Heart right ventricle (tissue), 16 donors: ENCODE measurements around the gene SMG6. TPM values are rescaled to one million over a fixed set of nuclear protein-coding genes. Genes with fewer than 3 reads are reported as not detected.

Experiments used
- ATAC-seq, 8 donors: fragments of 200-7000 bp; cut with Tn5 transposase; one replicate each; pipeline ENCODE4 v1.9.1; 2020; ENCODE audit warnings: mild to moderate bottlenecking in 8 of 8, moderate library complexity in 8 of 8, moderate number of reproducible peaks in 1 of 8
- DNase-seq, 2 donors: peaks; one replicate each; pipeline ENCODE4 v3.0.0-alpha.2; 2020
- H3K27ac ChIP-seq, 10 donors: fragments of 200-600 bp; sonication (generic) in 2 of 10; one replicate each; pipeline versions ENCODE4 v1.5.0 to v1.8.0; 2020 to 2022; ENCODE audit warnings: mild to moderate bottlenecking in 3 of 10
- H3K27me3 ChIP-seq, 7 donors: fragments of 200-600 bp; one replicate each; pipeline ENCODE4 v1.8.0; 2021 to 2022; ENCODE audit warnings: mild to moderate bottlenecking in 2 of 7
- H3K36me3 ChIP-seq, 9 donors: fragments of 200-600 bp; sonication (generic) in 1 of 9; one replicate each; pipeline versions ENCODE4 v1.5.0 to v1.8.0; 2020 to 2022; ENCODE audit warnings: mild to moderate bottlenecking in 2 of 9
- H3K4me1 ChIP-seq, 9 donors: fragments of 200-600 bp; sonication (generic) in 1 of 9; one replicate each; pipeline versions ENCODE4 v1.5.0 to v1.8.0; 2020 to 2022; ENCODE audit warnings: mild to moderate bottlenecking in 4 of 9
- H3K4me3 ChIP-seq, 10 donors: fragments of 200-600 bp; sonication (generic) in 2 of 10; one replicate each; pipeline versions ENCODE4 v1.5.0 to v1.8.0; 2020 to 2022; ENCODE audit warnings: mild to moderate bottlenecking in 7 of 10, moderate library complexity in 2 of 10
- H3K9me3 ChIP-seq, 11 donors: fragments of 200-600 bp in 10 of 11; sonication (generic) in 2 of 11; one replicate each; pipeline versions ENCODE4 v1.5.0 to v1.8.0; 2013 to 2022; ENCODE audit warnings: mild to moderate bottlenecking in 2 of 11, control low read depth in 1 of 11, moderate library complexity in 1 of 11
- WGBS, 2 donors: extraction: QIAGEN DNeasy Blood & Tissue Kit; methylation state at CpG; one replicate each; pipeline ENCODE4 v1.1.7; 2013; ENCODE audit warnings: inconsistent platforms in 1 of 2; 5-methylcytosine and 5-hydroxymethylcytosine counted together
- intact Hi-C, 10 donors: fragments of 100-400 bp; cut with DNase I; formaldehyde crosslinking; loops; one replicate each; pipeline versions ENCODE4 v1.11.1 to v1.14.2; 2022
- polyA plus RNA-seq, 2 donors: library from polyadenylated mRNA; stranded (reverse); fragments of 200-250 nt; gene quantifications; one replicate each; pipeline ENCODE4 v1.2.3, GENCODE V29; 2013
- total RNA-seq, 10 donors: library from RNA; stranded (reverse); fragmentation: NEBNext Ultra II Directional in 3 of 10; extraction: Animal tissue kit (Norgen Biotek cat#: 25700) in 3 of 10; gene quantifications; one replicate each; pipeline versions ENCODE4 v1.2.1 to v1.2.4, GENCODE V29; 2021 to 2023
- TF ChIP-seq, protein P1 (sequence below), 9 donors: fragments of 200-600 bp; sonication (generic) in 2 of 9; IDR thresholded peaks; one replicate each; pipeline versions ENCODE4 v1.5.0 to v1.8.0; 2021 to 2022; ENCODE audit warnings: antibody characterized with exemption in 9 of 9, mild to moderate bottlenecking in 5 of 9, moderate library complexity in 1 of 9
- donor health status: Arrhythmogenic right ventricular cardiomyopathy.
- donor health status: ischemic (EF 13 %, LVEDD 7.1; RV severe dilation, severe dysfunction).
- donor health status: healthy with polysubstance abuse.
- donor health status: DM: no; HTN: yes; CAD: no.
- donor health status: DM: no; HTN: no; CAD: no.
- donor health status: ischemic (EF 25% LVEDD 6.9; RV normal size, moderate dysfunction).
- donor health status: ischemic (EF 25% LVEDD 5.7; RV mildly dilated, moderate dysfunction).
- donor health status: healthy.
- donor health status: DM: yes; HTN: yes; CAD: no.
- donor health status: Ischemic cardiomyopathy.
- donor health status: ischemic (EF 35%, LVEDD 5.7; RV mildly dilated, moderate dysfunction).
- donor health status: nonischemic (EF 11% LVEDD 7.7; RV severe dilation, severe dysfunction).
- donor health status: DM: yes; HTN: yes; CAD: no.
- donor health status: PGD.
- donor health status: ischemic (EF 29% LVEDD 5.4; RV normal size, mild dysfunction).
- donor health status: nonischemic (EF 23%, LVEDD 6.1; RV moderate dilation, normal function).

Gene SMG6
- total and polyA plus RNA-seq, 12 donors: 13.6 to 28.1 (median 19.6) TPM

DNA sequence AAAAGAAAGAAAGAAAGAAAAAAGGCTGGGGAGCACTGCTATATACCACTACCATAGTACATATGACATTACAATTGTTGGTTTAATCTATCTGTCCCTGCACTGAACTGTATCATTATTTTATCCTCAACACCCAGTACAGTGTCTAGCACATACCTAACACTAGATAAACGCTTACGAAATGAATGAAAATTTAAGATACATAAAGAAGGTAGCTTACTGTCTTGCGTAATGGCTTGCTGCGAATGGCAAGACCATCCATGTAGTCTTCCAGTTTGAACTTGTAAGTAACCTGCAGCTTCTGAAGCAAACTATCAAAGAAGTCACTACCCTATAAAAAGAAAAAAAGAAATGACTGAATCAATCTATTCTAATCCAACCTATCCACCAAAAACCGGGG, 6.6 kb downstream of the SMG6 start:
- intact Hi-C loops: no loop called here
- Histone ChIP-seq H3K27me3 (no peaks in the 10 kb centered on the region), H3K4me1 (peaks cover 0 to 20% (median 9%) of the 10 kb centered on the region in 9 donors), H3K27ac (no peak overlapping the region), H3K9me3 (no peaks in the 10 kb centered on the region), H3K4me3 (no peak overlapping the region), H3K36me3 (peaks cover 0 to 87% (median 48%) of the 10 kb centered on the region in 9 donors)
- DNase-seq (no peak), ATAC-seq (no peak)
- TF ChIP-seq, protein P1, sequence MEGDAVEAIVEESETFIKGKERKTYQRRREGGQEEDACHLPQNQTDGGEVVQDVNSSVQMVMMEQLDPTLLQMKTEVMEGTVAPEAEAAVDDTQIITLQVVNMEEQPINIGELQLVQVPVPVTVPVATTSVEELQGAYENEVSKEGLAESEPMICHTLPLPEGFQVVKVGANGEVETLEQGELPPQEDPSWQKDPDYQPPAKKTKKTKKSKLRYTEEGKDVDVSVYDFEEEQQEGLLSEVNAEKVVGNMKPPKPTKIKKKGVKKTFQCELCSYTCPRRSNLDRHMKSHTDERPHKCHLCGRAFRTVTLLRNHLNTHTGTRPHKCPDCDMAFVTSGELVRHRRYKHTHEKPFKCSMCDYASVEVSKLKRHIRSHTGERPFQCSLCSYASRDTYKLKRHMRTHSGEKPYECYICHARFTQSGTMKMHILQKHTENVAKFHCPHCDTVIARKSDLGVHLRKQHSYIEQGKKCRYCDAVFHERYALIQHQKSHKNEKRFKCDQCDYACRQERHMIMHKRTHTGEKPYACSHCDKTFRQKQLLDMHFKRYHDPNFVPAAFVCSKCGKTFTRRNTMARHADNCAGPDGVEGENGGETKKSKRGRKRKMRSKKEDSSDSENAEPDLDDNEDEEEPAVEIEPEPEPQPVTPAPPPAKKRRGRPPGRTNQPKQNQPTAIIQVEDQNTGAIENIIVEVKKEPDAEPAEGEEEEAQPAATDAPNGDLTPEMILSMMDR (IDR thresholded peaks at IDR 0.05): no peak
- WGBS, 2 donors: 89 to 92% methylated on average over 5 of the region's 5 CpGs

DNA sequence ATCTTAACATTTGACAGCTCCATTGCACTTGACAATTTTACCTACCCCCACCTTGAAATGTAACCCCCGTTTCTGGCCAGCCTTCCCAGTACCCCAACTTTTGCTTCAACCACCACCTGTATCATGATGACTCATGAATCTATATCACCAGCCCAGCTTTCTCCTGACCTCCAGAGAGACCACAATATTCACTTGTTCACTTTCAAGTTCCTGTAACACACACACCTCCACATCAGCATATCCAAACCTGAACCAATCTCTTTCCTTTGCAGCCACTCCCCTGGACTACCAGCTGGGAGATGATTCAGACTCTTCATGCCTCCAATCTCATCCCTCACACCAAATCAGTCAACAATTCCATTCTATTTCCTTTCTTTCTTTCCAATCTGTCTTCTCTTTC, 8.0 kb downstream of the SMG6 start:
- H3K9me3 ChIP-seq: no peaks in the 10 kb centered on the region
- H3K36me3 ChIP-seq: peaks cover 0 to 100% (median 51%) of the 10 kb centered on the region in 9 donors
- ATAC-seq: no peak

DNA sequence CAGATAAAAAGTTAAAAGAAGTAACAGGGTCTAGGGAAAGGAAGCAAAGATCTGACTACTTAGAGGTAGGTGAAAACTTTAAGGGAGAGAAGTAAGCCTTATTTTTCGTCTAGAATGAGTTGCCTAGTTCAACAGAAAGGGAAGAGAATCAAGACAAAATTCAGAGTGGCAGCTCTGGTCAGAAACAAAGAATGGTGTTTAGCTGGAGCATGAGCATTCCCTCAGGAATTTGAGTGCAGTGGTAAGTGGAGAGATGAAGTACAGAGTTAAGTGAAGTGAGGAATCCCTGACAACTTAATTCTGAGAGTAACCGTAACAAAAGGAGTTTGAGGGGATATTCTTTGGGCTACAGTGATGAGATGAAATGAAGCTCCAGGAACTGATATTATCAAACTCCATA, 11.5 kb downstream of the SMG6 start:
- H3K27me3 ChIP-seq: no peaks in the 10 kb centered on the region
- intact Hi-C loops: no loop called here
- TF ChIP-seq, protein P1 (IDR thresholded peaks at IDR 0.05): no peak
- H3K27ac ChIP-seq: no peak overlapping the region
- ATAC-seq: no peak
- peaks cover 0 to 8% (median 0%) of the 10 kb centered on the region in 9 donors for H3K4me1 ChIP-seq
- WGBS, 2 donors: 85 to 86% methylated on average over 2 of the region's 2 CpGs
- no peaks in the 10 kb centered on the region for H3K9me3 ChIP-seq
- peaks cover 0 to 100% (median 57%) of the 10 kb centered on the region in 9 donors for H3K36me3 ChIP-seq
- DNase-seq: no peak
- no peak overlapping the region for H3K4me3 ChIP-seq

More for the DNA sequence above, 8.0 kb downstream of the SMG6 start:
- intact Hi-C loops: no loop called here
- Histone ChIP-seq H3K27me3 (no peaks in the 10 kb centered on the region), H3K4me1 (peaks cover 0 to 8% (median 0%) of the 10 kb centered on the region in 9 donors), H3K4me3 (no peak overlapping the region), H3K27ac (no peak overlapping the region)
- 75 to 83% methylated on average over 1 of the region's 1 CpG for WGBS, 2 donors
- no peak for DNase-seq
- TF ChIP-seq, protein P1 (IDR thresholded peaks at IDR 0.05): no peak

DNA sequence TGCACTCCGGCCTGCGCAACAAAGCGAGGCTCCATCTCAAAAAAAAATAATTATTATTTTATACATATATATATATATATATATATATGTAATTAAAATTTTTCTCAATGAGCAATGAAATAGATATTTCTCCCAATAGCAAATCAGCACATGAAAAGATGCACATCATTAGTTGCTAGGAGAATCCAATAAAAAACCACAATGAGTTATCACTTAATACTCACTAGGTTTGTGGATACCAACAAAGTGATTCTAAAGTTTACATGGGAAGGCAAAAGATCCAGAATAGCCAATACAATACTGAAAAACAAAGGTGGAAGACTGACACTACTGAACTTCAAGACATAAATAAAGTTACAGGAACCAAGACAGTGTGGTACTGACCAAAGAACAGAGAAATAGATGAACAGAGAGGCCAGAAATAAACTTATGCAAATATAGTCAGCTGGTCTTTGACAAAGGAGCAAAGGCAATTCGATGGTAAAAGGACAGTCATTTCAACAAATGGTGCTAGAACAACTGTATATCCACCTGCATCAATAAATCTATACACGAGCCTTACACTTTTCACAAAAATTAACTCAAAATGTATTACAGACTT, 13.6 kb downstream of the SMG6 start:
- H3K27me3 ChIP-seq: no peaks in the 10 kb centered on the region
- TF ChIP-seq, protein P1 (IDR thresholded peaks at IDR 0.05): no peak
- H3K27ac ChIP-seq: no peak overlapping the region
- H3K4me3 ChIP-seq: no peak overlapping the region
- peaks cover 0 to 100% (median 37%) of the 10 kb centered on the region in 9 donors for H3K36me3 ChIP-seq
- DNase-seq: no peak
- intact Hi-C loops: loop anchor here in 4 of 10 donors (5.0 to 10.0 kb wide), 3 partner anchors 235 to 385 kb away; partner anchors contain the start of gene HIC1 (in 1 of the 4)
- H3K4me1 ChIP-seq: no peaks in the 10 kb centered on the region
- WGBS, 2 donors: 93 to 97% methylated on average over 5 of the region's 5 CpGs
- no peak for ATAC-seq
- no peaks in the 10 kb centered on the region for H3K9me3 ChIP-seq
